Esophagus squamous epithelium (tissue), 4 donors: ENCODE results near the gene MAG.

Source experiments
- CTCF ChIP-seq, 6 experiments: fragments of 450-650 bp in 4 of 6; fragments of 200-600 bp in 2 of 6; sonication (generic) in 2 of 6; IDR thresholded peaks; one replicate each; pipeline ENCODE4 v1.5.1; 2016 to 2019; ENCODE audit warnings: antibody characterized with exemption in 6 of 6, mild to moderate bottlenecking in 4 of 6, moderate library complexity in 4 of 6
- POLR2A ChIP-seq, 4 donors: fragments of 450-650 bp; IDR thresholded peaks; one replicate each; pipeline ENCODE4 v1.6.1; 2017; ENCODE audit warnings: antibody characterized with exemption in 4 of 4, mild to moderate bottlenecking in 4 of 4, moderate library complexity in 3 of 4

- TF ChIP-seq CTCF (IDR thresholded peaks at IDR 0.05): no peak
- TF ChIP-seq POLR2A (IDR thresholded peaks at IDR 0.05): no peak
These were observed 1.8 kb downstream of the MAG start for GRCh38 chr19:35293808-35294207.
